ELF-1 (cell line): ENCODE measurements around the gene KCNK16.

ENCODE experiments used
- DNase-seq: peaks from one replicate; pipeline ENCODE4 v3.0.0-alpha.2; 2016; ENCODE audit warnings: low read depth, low spot score

KCNK16 gene

GRCh38 chr6:39276379-39276995 is 46.0 kb downstream of the KCNK16 start:
- DNase-seq: no peak

- DNase-seq: no peak
These were observed 47.6 kb downstream of the KCNK16 start for GRCh38 chr6:39274903-39275302.

GRCh38 chr6:39274471-39274870 is 48.0 kb downstream of the KCNK16 start:
- DNase-seq: no peak

GRCh38 chr6:39273406-39273821 is 49.1 kb downstream of the KCNK16 start:
- DNase-seq: no peak

- no peak for DNase-seq
These were observed 52.5 kb downstream of the KCNK16 start for GRCh38 chr6:39269961-39270360.

GRCh38 chr6:39268721-39269120 is 53.8 kb downstream of the KCNK16 start:
- DNase-seq: no peak

GRCh38 chr6:39268171-39268570 is 54.3 kb downstream of the KCNK16 start:
- no peak for DNase-seq

GRCh38 chr6:39266782-39267355 is 55.6 kb downstream of the KCNK16 start:
- no peak for DNase-seq

- no peak for DNase-seq
These were observed 56.1 kb downstream of the KCNK16 start for GRCh38 chr6:39266375-39266774.
